H1 (cell line): ENCODE results near the gene SERPINF2. TPM values are rescaled to one million over a fixed set of nuclear protein-coding genes. Genes with fewer than 3 reads are reported as not detected.

Experiments used
- ASH2L ChIP-seq: fragments of 200-600, 300-600 bp; sonication (generic); IDR thresholded peaks from one replicate; pipeline ENCODE4 v1.7.1; 2017; ENCODE audit warnings: low read length
- ATF2 ChIP-seq: IDR thresholded peaks from 2 replicates; pipeline ENCODE4 v1.6.1; 2012; ENCODE audit warnings: low read length, inconsistent platforms
- CBX5 ChIP-seq: fragments of 300-800, 300-1000 bp; sonication (generic); IDR thresholded peaks from 2 replicates; pipeline ENCODE4 v1.7.1; 2016; ENCODE audit warnings: antibody characterized with exemption, low read length, low read depth
- CHD1 ChIP-seq: IDR thresholded peaks from 2 replicates; pipeline ENCODE4 v1.6.1; 2012; ENCODE audit warnings: low read depth, low read length, improper control_type of control experiment
- CREB1 ChIP-seq: IDR thresholded peaks from 2 replicates; pipeline ENCODE4 v1.6.1; 2012; ENCODE audit warnings: inconsistent platforms
- CTCF ChIP-seq, 3 experiments: IDR thresholded peaks; 1 replicate in 2 of 3; 2 replicates in 1 of 3; pipeline versions ENCODE4 v1.5.1 to v1.6.1; 2011; ENCODE audit warnings: low read length in 3 of 3, mild to moderate bottlenecking in 3 of 3, inconsistent platforms in 2 of 3, low read depth in 1 of 3, moderate library complexity in 1 of 3; ENCODE audit not compliant: insufficient read depth in 1 of 3; ENCODE audit errors: control extremely low read depth in 1 of 3
- EP300 ChIP-seq, 2 experiments: IDR thresholded peaks; 1 replicate in 1 of 2; 2 replicates in 1 of 2; pipeline ENCODE4 v1.6.1; 2011 to 2012; ENCODE audit warnings: low read depth in 2 of 2, low read length in 2 of 2, mild to moderate bottlenecking in 2 of 2, borderline replicate concordance in 1 of 2, inconsistent platforms in 1 of 2, moderate library complexity in 1 of 2
- GABPA ChIP-seq: IDR thresholded peaks from 2 replicates; pipeline ENCODE4 v1.6.1; 2011; ENCODE audit warnings: mild to moderate bottlenecking, low read length, moderate library complexity, borderline replicate concordance; ENCODE audit not compliant: insufficient read depth
- HDAC6 ChIP-seq: IDR thresholded peaks from one replicate; pipeline ENCODE4 v1.7.1; 2012; ENCODE audit warnings: low read depth, mild to moderate bottlenecking, inconsistent platforms, low read length, moderate library complexity
- JUN ChIP-seq: IDR thresholded peaks from 2 replicates; pipeline ENCODE4 v1.6.1; 2011; ENCODE audit warnings: low read depth, mild to moderate bottlenecking, improper control_type of control experiment, low read length
- JUND ChIP-seq: IDR thresholded peaks from 2 replicates; pipeline ENCODE4 v1.6.1; 2011; ENCODE audit warnings: mild to moderate bottlenecking, improper control_type of control experiment, low read length
- MAX ChIP-seq: IDR thresholded peaks from 2 replicates; pipeline ENCODE4 v1.6.1; 2012; ENCODE audit warnings: inconsistent platforms
- NANOG ChIP-seq: IDR thresholded peaks from 2 replicates; pipeline ENCODE4 v1.6.1; 2011; ENCODE audit warnings: low read length, low read depth, mild to moderate bottlenecking, inconsistent platforms; ENCODE audit not compliant: insufficient read depth, poor library complexity, severe bottlenecking
- PHF8 ChIP-seq: fragments of 200-600 bp; sonication (generic); conservative IDR thresholded peaks from 2 replicates; pipeline ENCODE4 v1.7.1; 2012; ENCODE audit warnings: low read depth, mild to moderate bottlenecking, inconsistent platforms, low read length, moderate library complexity
- POU5F1 ChIP-seq: IDR thresholded peaks from 2 replicates; pipeline ENCODE4 v1.6.1; 2011; ENCODE audit warnings: low read depth, mild to moderate bottlenecking, low read length, moderate library complexity
- RBBP5 ChIP-seq: IDR thresholded peaks from 2 replicates; pipeline ENCODE4 v1.7.1; 2012; ENCODE audit warnings: low read depth, mild to moderate bottlenecking, inconsistent platforms, low read length, moderate library complexity, borderline replicate concordance
- SIX5 ChIP-seq: IDR thresholded peaks from 2 replicates; pipeline ENCODE4 v1.6.1; 2011; ENCODE audit warnings: mild to moderate bottlenecking, low read depth, low read length
- SP1 ChIP-seq: IDR thresholded peaks from 2 replicates; pipeline ENCODE4 v1.6.1; 2011; ENCODE audit warnings: low read depth, low read length
- SP4 ChIP-seq: IDR thresholded peaks from 2 replicates; pipeline ENCODE4 v1.6.1; 2012; ENCODE audit warnings: low read length, inconsistent platforms
- TAF1 ChIP-seq: IDR thresholded peaks from 2 replicates; pipeline ENCODE4 v1.6.1; 2011; ENCODE audit warnings: mild to moderate bottlenecking, low read depth, low read length
- polyA plus RNA-seq, 7 experiments: library from polyadenylated mRNA; depleted of rRNA in 3 of 7; stranded (reverse) in 5 of 7; unstranded in 2 of 7; fragments of >200 nt in 5 of 7; fragments of 200-250 nt in 2 of 7; gene quantifications; 1 replicate in 5 of 7; 2 replicates in 1 of 7; 4 replicates in 1 of 7; pipeline versions ENCODE4 v1.2.1 to v1.2.3, GENCODE V29; 2011 to 2013; ENCODE audit warnings: missing spikeins in 2 of 7, mixed read lengths in 2 of 7
- total RNA-seq: library from RNA; stranded (reverse); fragmentation: NEBNext Ultra II Directional; extraction: Animal tissue kit (Norgen Biotek cat#: 25700); gene quantifications from 2 replicates; pipeline ENCODE4 v1.2.1, GENCODE V29; 2021

Gene SERPINF2
- total and polyA plus RNA-seq, 2 of the 8 experiments (the other 6 are each of a cell fraction or from before 2014, with no cell fraction given): 1.8 to 3.2 TPM

GRCh38 chr17:1716076-1716911 lies 26.4 kb upstream of the SERPINF2 start (continued):
- TF ChIP-seq CBX5 (no peak), SP1 (peak; percentile 96), CHD1 (no peak), ASH2L (no peak), SIX5 (peak; percentile 69), RBBP5 (no peak), MAX (peak; percentile 45; the same call in 1 of the 2 replicates), ATF2 (no peak; the same call in 1 of the 2 replicates), CREB1 (peak; percentile 94), CTCF (IDR thresholded peaks at IDR 0.05; ENCODE audit: control extremely low read depth in 1 of 3, insufficient read depth in 1 of 3, low read depth in 1 of 3, low read length in 3 of 3) (no peak; a peak in 1 of 4 replicates), POU5F1 (no peak), GABPA (no peak), NANOG (no peak), HDAC6 (no peak), PHF8 (peak; percentile 59), JUND (no peak), SP4 (peak; percentile 95), TAF1 (peak; percentile 91), EP300 (IDR thresholded peaks at IDR 0.05; ENCODE audit: borderline replicate concordance in 1 of 2, low read depth in 2 of 2, low read length in 2 of 2) (no peak), JUN (no peak; the same call in 1 of the 2 replicates)
